Lower leg skin (tissue), 3 donors: Measurements from ENCODE around the gene MYO1B.

Experiments
- CTCF ChIP-seq, 3 donors: fragments of 450-650 bp; IDR thresholded peaks; one replicate each; pipeline ENCODE4 v1.5.1; 2016; ENCODE audit warnings: antibody characterized with exemption in 3 of 3, mild to moderate bottlenecking in 3 of 3, moderate library complexity in 2 of 3
- POLR2A ChIP-seq, 2 donors: fragments of 450-650 bp; IDR thresholded peaks; one replicate each; pipeline ENCODE4 v1.6.1; 2016 to 2017; ENCODE audit warnings: antibody characterized with exemption in 2 of 2, mild to moderate bottlenecking in 1 of 2, moderate library complexity in 1 of 2

GRCh38 chr2:191328150-191328809 lies 83.1 kb downstream of the MYO1B start:
- TF ChIP-seq CTCF (IDR thresholded peaks at IDR 0.05) (no peak), POLR2A (IDR thresholded peaks at IDR 0.05) (no peak)
